ENCODE results near the gene DSTN.

DSTN gene

GRCh38 chr20:17641520-17641964, 71.7 kb downstream of the DSTN start:
- no peak for DNase-seq
- no peak for TF ChIP-seq POLR2A (IDR thresholded peaks at IDR 0.05; ENCODE audit: low read length)
- TF ChIP-seq GATA1 (IDR thresholded peaks at IDR 0.05; ENCODE audit: low read depth, low read length) = no peak

DNA sequence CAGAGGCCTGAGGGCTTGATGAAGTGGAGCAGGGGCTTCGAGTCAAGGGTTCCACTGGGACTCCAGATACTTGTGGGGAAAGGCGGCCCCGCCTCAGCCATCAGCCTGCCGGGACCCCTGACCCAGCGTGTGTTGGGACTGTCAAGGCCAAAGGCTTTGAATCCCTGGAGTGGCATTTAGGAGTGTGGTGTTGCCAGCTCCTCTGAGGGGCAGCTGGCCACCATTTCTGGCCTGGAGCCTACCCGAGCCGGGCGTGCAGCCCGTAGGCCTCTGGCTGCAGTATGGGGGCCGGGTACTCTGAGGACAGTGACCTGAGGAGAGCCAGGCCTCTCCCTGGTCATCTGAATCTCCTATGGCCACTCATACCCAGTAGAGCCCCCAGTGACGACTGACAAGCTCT, 72.1 kb downstream of the DSTN start:
- no peak for TF ChIP-seq GATA1 (IDR thresholded peaks at IDR 0.05; ENCODE audit: low read depth, low read length)
- no peak for TF ChIP-seq POLR2A (IDR thresholded peaks at IDR 0.05; ENCODE audit: low read length)

GRCh38 chr20:17642404-17643269, 72.8 kb downstream of the DSTN start:
- TF ChIP-seq GATA1 (IDR thresholded peaks at IDR 0.05; ENCODE audit: low read depth, low read length) (no peak), POLR2A (IDR thresholded peaks at IDR 0.05; ENCODE audit: low read length) (no peak)
- DNase-seq = no peak

More for the DNA sequence above, 72.1 kb downstream of the DSTN start:
- DNase-seq = no peak

DNA sequence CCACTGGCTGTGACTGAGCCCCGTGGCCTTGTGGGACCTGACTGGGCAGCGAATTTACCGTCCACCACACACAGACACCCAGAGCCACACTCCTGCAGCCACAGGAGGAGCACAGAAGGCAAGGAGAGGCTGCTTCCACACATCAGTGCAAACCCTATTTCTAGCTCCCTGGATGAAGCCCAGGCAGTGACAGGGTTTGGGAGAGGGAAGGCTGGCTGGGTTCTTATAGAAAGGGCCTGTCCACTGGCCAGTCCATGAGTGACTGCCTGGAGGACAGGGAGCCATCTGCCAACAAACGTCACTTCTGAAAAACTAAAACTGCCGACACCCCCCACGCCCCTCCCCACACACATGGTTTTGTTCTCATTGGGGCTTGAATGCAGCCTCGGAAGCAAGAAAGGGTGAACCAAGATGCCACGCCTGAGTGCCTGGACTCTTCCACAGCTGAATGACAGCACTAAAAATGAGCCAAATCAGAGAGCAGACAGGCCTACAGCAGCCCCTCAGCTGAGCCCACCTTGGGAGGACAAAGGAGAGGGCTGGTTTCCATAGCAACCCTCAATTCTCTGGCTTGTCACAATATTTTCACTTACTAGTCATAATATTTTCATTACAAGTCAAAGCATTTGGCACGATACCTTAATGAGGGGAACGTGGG, 73.8 kb downstream of the DSTN start:
- DNase-seq = no peak
- TF ChIP-seq POLR2A (IDR thresholded peaks at IDR 0.05; ENCODE audit: low read length) (no peak), GATA1 (IDR thresholded peaks at IDR 0.05; ENCODE audit: low read depth, low read length) (no peak)

GRCh38 chr20:17644451-17644850, 74.6 kb downstream of the DSTN start:
- no peak for TF ChIP-seq GATA1 (IDR thresholded peaks at IDR 0.05; ENCODE audit: low read depth, low read length)
- no peak for TF ChIP-seq POLR2A (IDR thresholded peaks at IDR 0.05; ENCODE audit: low read length)
- DNase-seq = no peak

GRCh38 chr20:17645010-17645409, 75.1 kb downstream of the DSTN start:
- no peak for TF ChIP-seq POLR2A (IDR thresholded peaks at IDR 0.05; ENCODE audit: low read length)
- DNase-seq = no peak

DNA sequence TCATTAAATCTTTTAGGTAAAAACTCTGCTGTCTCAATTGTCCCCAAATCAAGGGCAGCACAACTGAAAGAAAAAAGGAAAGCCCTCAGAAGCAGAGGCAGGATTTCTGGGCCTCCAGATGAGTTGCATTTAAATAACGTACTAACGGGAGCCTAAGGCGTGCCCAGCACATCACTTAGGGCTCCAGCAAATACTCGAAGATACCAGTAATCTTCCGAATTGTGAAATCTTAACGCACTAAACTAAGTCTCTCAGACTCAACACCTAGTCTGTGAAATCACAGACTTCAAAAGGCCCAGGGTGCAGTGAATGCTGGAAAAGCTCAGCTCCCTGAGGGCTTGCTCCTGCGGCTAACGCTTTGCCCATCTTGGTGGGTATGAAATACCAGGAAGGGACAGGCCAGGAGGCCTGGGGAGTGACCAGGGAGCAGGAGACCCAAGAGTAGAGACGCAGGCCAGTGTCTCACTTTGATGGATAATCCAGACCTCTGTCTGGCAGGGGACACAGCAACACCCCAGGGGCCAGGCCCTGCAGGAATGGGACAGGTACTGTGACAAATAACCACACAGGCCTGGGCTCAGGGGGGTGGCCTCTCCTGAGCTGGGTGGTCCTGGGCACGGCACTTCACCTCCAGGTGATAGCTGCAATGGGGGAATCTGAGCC, 75.8 kb downstream of the DSTN start:
- TF ChIP-seq POLR2A (IDR thresholded peaks at IDR 0.05; ENCODE audit: low read length) (no peak), GATA1 (IDR thresholded peaks at IDR 0.05; ENCODE audit: low read depth, low read length) (no peak)
- DNase-seq = no peak

GRCh38 chr20:17646209-17646960, 76.5 kb downstream of the DSTN start:
- TF ChIP-seq GATA1 (IDR thresholded peaks at IDR 0.05; ENCODE audit: low read depth, low read length) (no peak), POLR2A (IDR thresholded peaks at IDR 0.05; ENCODE audit: low read length) (no peak)
- DNase-seq = no peak

- TF ChIP-seq GATA1 (IDR thresholded peaks at IDR 0.05; ENCODE audit: low read depth, low read length) (no peak), POLR2A (IDR thresholded peaks at IDR 0.05; ENCODE audit: low read length) (no peak)
These were observed 77.1 kb downstream of the DSTN start for GRCh38 chr20:17646961-17647301.

DNA sequence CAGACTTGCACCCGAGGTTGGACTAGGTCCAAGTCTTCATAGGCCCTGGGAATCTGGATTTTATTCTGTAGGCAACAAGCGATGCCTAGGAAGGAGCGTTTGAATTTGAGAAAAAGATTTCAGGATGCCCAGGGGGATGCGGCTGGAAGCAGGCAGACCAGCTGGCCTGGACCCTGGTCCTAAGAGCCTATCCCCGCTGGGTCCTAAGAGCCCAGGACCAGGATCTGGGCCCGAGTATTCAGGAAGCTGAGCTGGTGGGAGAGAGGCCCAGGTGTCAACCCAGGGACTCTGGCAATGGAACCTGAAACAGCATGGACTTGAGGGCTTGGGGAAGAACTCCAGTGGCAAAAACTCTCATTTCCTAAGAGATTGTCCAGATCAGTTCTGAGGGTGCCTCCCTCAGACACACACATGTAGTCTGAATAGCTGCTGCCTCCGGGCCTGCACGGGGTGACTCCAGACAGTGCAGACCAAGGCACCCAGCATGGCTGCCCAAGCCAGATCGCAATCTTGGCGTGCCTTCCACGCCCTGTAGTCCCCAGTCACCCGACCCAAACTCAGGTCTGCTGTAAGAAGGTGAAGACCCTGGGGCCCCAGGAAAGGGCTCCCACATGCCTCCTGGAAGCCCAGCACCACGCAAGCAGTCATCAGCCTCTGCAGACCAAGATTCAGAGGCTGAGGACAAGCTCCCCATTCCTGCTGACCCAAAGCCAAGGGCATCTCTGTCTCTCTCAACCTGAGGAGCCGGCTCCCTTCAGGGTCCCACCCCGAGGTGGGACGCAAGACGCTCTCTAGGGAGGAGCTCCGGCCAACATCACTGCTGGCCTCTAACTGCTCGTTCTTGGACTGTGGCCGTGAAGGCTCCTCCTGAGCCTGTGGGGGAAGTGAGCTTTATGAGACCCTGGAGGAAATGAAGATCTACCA, 77.8 kb downstream of the DSTN start:
- no peak for TF ChIP-seq GATA1 (IDR thresholded peaks at IDR 0.05; ENCODE audit: low read depth, low read length)
- TF ChIP-seq POLR2A (IDR thresholded peaks at IDR 0.05; ENCODE audit: low read length) = no peak
- DNase-seq = no peak

More at GRCh38 chr20:17646961-17647301, 77.1 kb downstream of the DSTN start:
- DNase-seq = no peak

GRCh38 chr20:17648315-17648646, 78.4 kb downstream of the DSTN start:
- DNase-seq = no peak
- TF ChIP-seq POLR2A (IDR thresholded peaks at IDR 0.05; ENCODE audit: low read length) (no peak), GATA1 (IDR thresholded peaks at IDR 0.05; ENCODE audit: low read depth, low read length) (no peak)

- peak in 1 of 2 experiments; percentile 8 for DNase-seq
- TF ChIP-seq POLR2A (IDR thresholded peaks at IDR 0.05; ENCODE audit: low read length) (no peak), GATA1 (IDR thresholded peaks at IDR 0.05; ENCODE audit: low read depth, low read length) (no peak)
These were observed 79.2 kb downstream of the DSTN start for GRCh38 chr20:17648791-17649730.

Data from erythroblast (primary cell).